Neural cell (in vitro differentiated cells): Measurements from ENCODE around the gene FJX1. TPM values are rescaled to one million over a fixed set of nuclear protein-coding genes. Genes with fewer than 3 reads are reported as not detected.

Source experiments
- H2AFZ ChIP-seq: fragments of 200-600, 300-800 bp; sonication (generic), shearing (Covaris generic); 2 replicates; pipeline ENCODE4 v1.6.0; 2014; ENCODE audit warnings: low read depth, mild to moderate bottlenecking, antibody characterized with exemption, low read length, moderate library complexity
- H3F3A ChIP-seq: fragments of 200-600 bp; shearing (Covaris generic); 2 replicates; pipeline ENCODE4 v1.6.1; 2016; ENCODE audit warnings: mild to moderate bottlenecking, moderate library complexity, mixed read lengths, antibody characterized with exemption, low read length; ENCODE audit not compliant: insufficient read depth, poor library complexity, severe bottlenecking
- H3K27ac ChIP-seq: fragments of 200-600, 300-800 bp; sonication (generic), shearing (Covaris generic); 2 replicates; pipeline ENCODE4 v1.5.1; 2014; ENCODE audit warnings: mild to moderate bottlenecking, low read length, moderate library complexity
- H3K27me3 ChIP-seq: fragments of 300-800, 200-600 bp; sonication (generic), shearing (Covaris generic); 2 replicates; pipeline ENCODE4 v1.6.0; 2014; ENCODE audit warnings: mild to moderate bottlenecking, low read depth, low read length, moderate library complexity; ENCODE audit not compliant: insufficient read depth
- H3K36me3 ChIP-seq: fragments of 300-800, 200-600 bp; sonication (generic), shearing (Covaris generic); 2 replicates; pipeline ENCODE4 v1.5.1; 2014; ENCODE audit warnings: mild to moderate bottlenecking, antibody characterized with exemption, low read length, moderate library complexity; ENCODE audit not compliant: insufficient read depth
- H3K4me2 ChIP-seq: fragments of 300-800, 200-600 bp; sonication (generic), shearing (Covaris generic); 2 replicates; pipeline ENCODE4 v1.6.0; 2014; ENCODE audit warnings: mild to moderate bottlenecking, low read length
- H3K4me3 ChIP-seq: fragments of 300-800, 200-600 bp; sonication (generic), shearing (Covaris generic); 2 replicates; pipeline ENCODE4 v1.5.1; 2014; ENCODE audit warnings: mild to moderate bottlenecking, low read length, moderate library complexity
- H3K79me2 ChIP-seq: fragments of 200-600 bp; shearing (Covaris generic); replicated peaks from 2 replicates; pipeline ENCODE4 v1.6.0; 2014; ENCODE audit warnings: mild to moderate bottlenecking, low read length, moderate library complexity; ENCODE audit not compliant: insufficient read depth
- H3K9ac ChIP-seq: fragments of 300-800, 200-600 bp; sonication (generic), shearing (Covaris generic); 2 replicates; pipeline ENCODE4 v1.6.1; 2016; ENCODE audit warnings: mild to moderate bottlenecking, low read length, mixed read lengths
- H3K9me2 ChIP-seq: fragments of 200-600 bp; shearing (Covaris generic); 2 replicates; pipeline ENCODE4 v1.6.1; 2016; ENCODE audit warnings: mild to moderate bottlenecking, low read length, mixed read lengths; ENCODE audit not compliant: insufficient read depth
- H3K9me3 ChIP-seq: fragments of 200-600, 300-800 bp; sonication (generic), shearing (Covaris generic); 2 replicates; pipeline ENCODE4 v1.6.1; 2016; ENCODE audit warnings: mild to moderate bottlenecking, mixed run types, low read length, moderate library complexity, mixed read lengths
- H4K20me1 ChIP-seq: fragments of 200-600 bp; shearing (Covaris generic); 2 replicates; pipeline ENCODE4 v1.6.1; 2016; ENCODE audit warnings: mild to moderate bottlenecking, mixed run types; ENCODE audit not compliant: insufficient read depth
- CTCF ChIP-seq: fragments of 450-650 bp; IDR thresholded peaks from 2 replicates; pipeline ENCODE4 v1.5.1; 2014; ENCODE audit warnings: antibody characterized with exemption, mild to moderate bottlenecking, moderate library complexity; ENCODE audit not compliant: poor library complexity, severe bottlenecking
- EP300 ChIP-seq: fragments of 450-650 bp; conservative IDR thresholded peaks from 2 replicates; pipeline ENCODE4 v1.6.1; 2014; ENCODE audit warnings: antibody characterized with exemption, mild to moderate bottlenecking, moderate library complexity; ENCODE audit not compliant: poor library complexity, severe bottlenecking
- EZH2 ChIP-seq: fragments of 200-600, 300-800 bp; shearing (Covaris generic), sonication (generic); IDR thresholded peaks from 2 replicates; pipeline ENCODE4 v1.6.1; 2014; ENCODE audit warnings: antibody characterized with exemption, low read length, borderline replicate concordance, mild to moderate bottlenecking; ENCODE audit not compliant: insufficient read depth, poor library complexity, severe bottlenecking
- MXI1 ChIP-seq: fragments of 450-650 bp; conservative IDR thresholded peaks from 2 replicates; pipeline ENCODE4 v1.6.1; 2014; ENCODE audit warnings: antibody characterized with exemption, mild to moderate bottlenecking; ENCODE audit not compliant: poor library complexity, severe bottlenecking
- RAD21 ChIP-seq: fragments of 450-650 bp; conservative IDR thresholded peaks from 2 replicates; pipeline ENCODE4 v1.6.1; 2014; ENCODE audit warnings: antibody characterized with exemption, mild to moderate bottlenecking, moderate library complexity
- REST ChIP-seq: IDR thresholded peaks from 2 replicates; pipeline ENCODE4 v1.6.1; 2012; ENCODE audit warnings: borderline replicate concordance
- SMC3 ChIP-seq: fragments of 450-650 bp; conservative IDR thresholded peaks from 2 replicates; pipeline ENCODE4 v1.6.1; 2014; ENCODE audit warnings: antibody characterized with exemption, mild to moderate bottlenecking, moderate library complexity; ENCODE audit not compliant: poor library complexity
- TAF1 ChIP-seq: IDR thresholded peaks from 2 replicates; pipeline ENCODE4 v1.6.1; 2012; ENCODE audit warnings: low read depth
- polyA plus RNA-seq: library from polyadenylated mRNA; depleted of rRNA; stranded (reverse); fragments of >200 nt; gene quantifications from 2 replicates; pipeline ENCODE4 v1.2.3, GENCODE V29; 2014

FJX1 gene
- polyA plus RNA-seq, 1 donor from 2014 or later = 56.3 TPM

GRCh38 chr11:35629914-35630313 lies 11.7 kb downstream of the FJX1 start:
- H2AFZ ChIP-seq = no peak overlapping the region
- no peak overlapping the region for H3K4me2 ChIP-seq
- H4K20me1 ChIP-seq = no peaks in the 10 kb centered on the region
- no peak overlapping the region for H3K4me3 ChIP-seq
- H3K9ac ChIP-seq = no peak overlapping the region
- H3K79me2 ChIP-seq = no peaks in the 10 kb centered on the region
- H3K27ac ChIP-seq = no peak overlapping the region
- no peaks in the 10 kb centered on the region for H3K9me3 ChIP-seq
- no peaks in the 10 kb centered on the region for H3K9me2 ChIP-seq
- TF ChIP-seq EZH2 (no peak), CTCF (no peak), EP300 (no peak), MXI1 (no peak), SMC3 (no peak), TAF1 (no peak), REST (no peak), RAD21 (no peak)
- no peaks in the 10 kb centered on the region for H3F3A ChIP-seq
- H3K27me3 ChIP-seq = no peaks in the 10 kb centered on the region
- H3K36me3 ChIP-seq = no peaks in the 10 kb centered on the region

GRCh38 chr11:35631891-35632290 lies 13.6 kb downstream of the FJX1 start:
- no peaks in the 10 kb centered on the region for H3K27me3 ChIP-seq
- no peak overlapping the region for H3K4me2 ChIP-seq
- no peaks in the 10 kb centered on the region for H3F3A ChIP-seq
- no peaks in the 10 kb centered on the region for H3K9me3 ChIP-seq
- no peak overlapping the region for H2AFZ ChIP-seq
- no peak overlapping the region for H3K4me3 ChIP-seq
- H3K79me2 ChIP-seq = no peaks in the 10 kb centered on the region
- H3K9me2 ChIP-seq = no peaks in the 10 kb centered on the region
- no peak overlapping the region for H3K27ac ChIP-seq
- H3K9ac ChIP-seq = no peak overlapping the region
- no peaks in the 10 kb centered on the region for H4K20me1 ChIP-seq
- no peak for TF ChIP-seq MXI1
- TF ChIP-seq SMC3 = no peak
- no peaks in the 10 kb centered on the region for H3K36me3 ChIP-seq

GRCh38 chr11:35632301-35632700 lies 14.0 kb downstream of the FJX1 start:
- no peak overlapping the region for H3K4me2 ChIP-seq

More at GRCh38 chr11:35632301-35632700, 14.0 kb downstream of the FJX1 start:
- H3K36me3 ChIP-seq = no peaks in the 10 kb centered on the region
- no peaks in the 10 kb centered on the region for H3K9me3 ChIP-seq
- H3K27ac ChIP-seq = no peak overlapping the region
- no peaks in the 10 kb centered on the region for H3F3A ChIP-seq
- H2AFZ ChIP-seq = no peak overlapping the region
- no peaks in the 10 kb centered on the region for H3K9me2 ChIP-seq
- no peak for TF ChIP-seq REST
- H3K9ac ChIP-seq = no peak overlapping the region
- no peaks in the 10 kb centered on the region for H3K79me2 ChIP-seq
- H4K20me1 ChIP-seq = no peaks in the 10 kb centered on the region
- H3K4me3 ChIP-seq = no peak overlapping the region
- H3K27me3 ChIP-seq = no peaks in the 10 kb centered on the region
